WTC11 (cell line): ENCODE measurements around the gene GNAI3. TPM values are rescaled to one million over a fixed set of nuclear protein-coding genes. Genes with fewer than 3 reads are reported as not detected.

Experiments
- ATAC-seq: fragments of 200-7000 bp; cut with Tn5 transposase; 2 replicates; pipeline ENCODE4 v1.10.0; 2021; ENCODE audit warnings: mild to moderate bottlenecking, moderate library complexity
- CTCF ChIA-PET: fragments of 300-600 bp; sonication (Branson Sonifier 250); formaldehyde crosslinking; loops from one replicate; lab custom pipeline; 2021; ENCODE audit warnings: antibody characterized with exemption; lab: Charles Lee
- POLR2A ChIA-PET: fragments of 350-600 bp; sonication (Branson Sonifier 250); formaldehyde crosslinking; loops from one replicate; lab custom pipeline; 2021; ENCODE audit warnings: antibody characterized with exemption; lab: Charles Lee
- DNase-seq: peaks from one replicate; pipeline ENCODE4 v3.0.0; 2021; ENCODE audit warnings: low spot score
- H3K27ac Mint-ChIP-seq: 2 replicates; pipeline ENCODE4 v1.8.0; 2021; ENCODE audit warnings: mixed read lengths
- H3K27me3 Mint-ChIP-seq: 2 replicates; pipeline ENCODE4 v1.8.0; 2021; ENCODE audit warnings: low read depth, mild to moderate bottlenecking, moderate library complexity, mixed read lengths
- H3K36me3 Mint-ChIP-seq: 2 replicates; pipeline ENCODE4 v1.8.0; 2021; ENCODE audit warnings: mixed read lengths
- H3K4me1 Mint-ChIP-seq: 2 replicates; pipeline ENCODE4 v1.8.0; 2022; ENCODE audit warnings: mixed read lengths
- H3K4me3 Mint-ChIP-seq: 2 replicates; pipeline ENCODE4 v1.8.0; 2021; ENCODE audit warnings: mild to moderate bottlenecking, moderate library complexity, mixed read lengths
- H3K9me3 Mint-ChIP-seq: 2 replicates; pipeline ENCODE4 v1.8.0; 2021; ENCODE audit warnings: mixed read lengths
- ARID4B ChIP-seq: sonication (generic); formaldehyde crosslinking; IDR thresholded peaks from 2 replicates; pipeline ENCODE4 v1.8.0; 2023; ENCODE audit warnings: missing genetic modification reagents, mild to moderate bottlenecking, borderline replicate concordance
- CBFB ChIP-seq: sonication (generic); formaldehyde crosslinking; IDR thresholded peaks from 2 replicates; pipeline ENCODE4 v1.8.1; 2022; ENCODE audit warnings: mild to moderate bottlenecking, low read depth, missing genetic modification reagents
- CREB1 ChIP-seq: sonication (generic); formaldehyde crosslinking; IDR thresholded peaks from 2 replicates; pipeline ENCODE4 v1.8.0; 2023; ENCODE audit warnings: mild to moderate bottlenecking, missing genetic modification reagents
- ESRRA ChIP-seq: sonication (generic); formaldehyde crosslinking; IDR thresholded peaks from 2 replicates; pipeline ENCODE4 v1.8.1; 2022; ENCODE audit warnings: mild to moderate bottlenecking, missing genetic modification reagents, borderline replicate concordance
- FOXP1 ChIP-seq: sonication (generic); formaldehyde crosslinking; IDR thresholded peaks from 2 replicates; pipeline ENCODE4 v1.8.0; 2022; ENCODE audit warnings: missing genetic modification reagents, mild to moderate bottlenecking, moderate library complexity, borderline replicate concordance
- GTF2I ChIP-seq: fragments of 250-450 bp; sonication (Bioruptor Pico); conservative IDR thresholded peaks from 2 replicates; pipeline ENCODE4 v1.4.0; 2021; ENCODE audit warnings: mild to moderate bottlenecking
- HMGA2 ChIP-seq: fragments of 250-450 bp; sonication (Bioruptor Pico); IDR thresholded peaks from 2 replicates; pipeline ENCODE4 v1.4.0; 2021; ENCODE audit warnings: mild to moderate bottlenecking, moderate library complexity
- JUN ChIP-seq: sonication (generic); formaldehyde crosslinking; IDR thresholded peaks from 2 replicates; pipeline ENCODE4 v1.8.0; 2023; ENCODE audit warnings: mild to moderate bottlenecking, missing genetic modification reagents
- MYBL2 ChIP-seq: sonication (generic); formaldehyde crosslinking; IDR thresholded peaks from 2 replicates; pipeline ENCODE4 v1.8.1; 2023; ENCODE audit warnings: mild to moderate bottlenecking, moderate library complexity, missing genetic modification reagents
- OVOL2 ChIP-seq: fragments of 250-450 bp; sonication (Bioruptor Pico); IDR thresholded peaks from 2 replicates; pipeline ENCODE4 v1.9.0; 2021; ENCODE audit warnings: mild to moderate bottlenecking, borderline replicate concordance
- SOX15 ChIP-seq: fragments of 250-450 bp; sonication (Bioruptor Pico); IDR thresholded peaks from 2 replicates; pipeline ENCODE4 v1.9.0; 2021; ENCODE audit warnings: mild to moderate bottlenecking
- SP1 ChIP-seq: sonication (generic); formaldehyde crosslinking; conservative IDR thresholded peaks from 2 replicates; pipeline ENCODE4 v1.8.1; 2022; ENCODE audit warnings: missing genetic modification reagents
- USF1 ChIP-seq: sonication (generic); formaldehyde crosslinking; IDR thresholded peaks from 2 replicates; pipeline ENCODE4 v1.8.0; 2022; ENCODE audit warnings: mild to moderate bottlenecking, missing genetic modification reagents
- ZNF281 ChIP-seq: sonication (generic); formaldehyde crosslinking; IDR thresholded peaks from 2 replicates; pipeline ENCODE4 v1.8.0; 2023; ENCODE audit warnings: mild to moderate bottlenecking, missing genetic modification reagents
- ZNF532 ChIP-seq: fragments of 250-450 bp; sonication (Bioruptor Pico); IDR thresholded peaks from 2 replicates; pipeline ENCODE4 v1.9.0; 2021; ENCODE audit warnings: mild to moderate bottlenecking, borderline replicate concordance
- total RNA-seq: library from RNA; stranded (reverse); gene quantifications from 3 replicates; pipeline ENCODE4 v1.2.3, GENCODE V29; 2021
- TF ChIP-seq, protein P1 (sequence below): fragments of 200-600 bp; IDR thresholded peaks from 2 replicates; pipeline ENCODE4 v1.8.0; 2022; ENCODE audit warnings: antibody characterized with exemption
- TF ChIP-seq, protein P2 (sequence below): sonication (generic); formaldehyde crosslinking; IDR thresholded peaks from 2 replicates; pipeline ENCODE4 v1.8.1; 2023; ENCODE audit warnings: mild to moderate bottlenecking, moderate library complexity, missing genetic modification reagents
- TF ChIP-seq, protein P3 (sequence below): fragments of 250-450 bp; sonication (Bioruptor Pico); IDR thresholded peaks from 2 replicates; pipeline ENCODE4 v1.9.0; 2021; ENCODE audit warnings: mild to moderate bottlenecking

Gene GNAI3
- total RNA-seq, 1 experiment from 2014 or later = 7.2 TPM

DNA sequence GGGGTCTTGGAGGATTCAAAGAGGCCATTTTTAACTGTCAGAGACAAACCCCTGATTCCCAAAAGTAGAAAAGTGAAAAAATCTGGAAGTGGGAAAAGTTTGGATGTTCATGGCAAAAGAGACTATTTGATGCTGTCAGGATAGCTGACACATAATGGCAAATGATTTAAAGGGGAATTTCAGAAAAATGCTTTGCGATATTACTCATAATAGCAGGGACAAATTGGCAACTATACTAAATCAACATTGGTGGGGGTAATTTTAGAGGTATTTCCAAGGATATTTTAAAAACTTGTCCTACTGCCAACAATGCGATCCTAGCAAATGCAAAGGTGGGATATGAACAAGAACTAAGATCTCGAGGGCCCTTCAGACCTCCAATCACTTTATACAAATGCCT lies 102.2 kb downstream of the GNAI3 start (continued):
- TF ChIP-seq SOX15 (CRISPR knock-in tag) = no peak
- TF ChIP-seq, protein P1, sequence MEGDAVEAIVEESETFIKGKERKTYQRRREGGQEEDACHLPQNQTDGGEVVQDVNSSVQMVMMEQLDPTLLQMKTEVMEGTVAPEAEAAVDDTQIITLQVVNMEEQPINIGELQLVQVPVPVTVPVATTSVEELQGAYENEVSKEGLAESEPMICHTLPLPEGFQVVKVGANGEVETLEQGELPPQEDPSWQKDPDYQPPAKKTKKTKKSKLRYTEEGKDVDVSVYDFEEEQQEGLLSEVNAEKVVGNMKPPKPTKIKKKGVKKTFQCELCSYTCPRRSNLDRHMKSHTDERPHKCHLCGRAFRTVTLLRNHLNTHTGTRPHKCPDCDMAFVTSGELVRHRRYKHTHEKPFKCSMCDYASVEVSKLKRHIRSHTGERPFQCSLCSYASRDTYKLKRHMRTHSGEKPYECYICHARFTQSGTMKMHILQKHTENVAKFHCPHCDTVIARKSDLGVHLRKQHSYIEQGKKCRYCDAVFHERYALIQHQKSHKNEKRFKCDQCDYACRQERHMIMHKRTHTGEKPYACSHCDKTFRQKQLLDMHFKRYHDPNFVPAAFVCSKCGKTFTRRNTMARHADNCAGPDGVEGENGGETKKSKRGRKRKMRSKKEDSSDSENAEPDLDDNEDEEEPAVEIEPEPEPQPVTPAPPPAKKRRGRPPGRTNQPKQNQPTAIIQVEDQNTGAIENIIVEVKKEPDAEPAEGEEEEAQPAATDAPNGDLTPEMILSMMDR = no peak
- TF ChIP-seq CREB1 (CRISPR knock-in tag) = no peak
- TF ChIP-seq ARID4B (CRISPR knock-in tag) = no peak
- TF ChIP-seq SP1 (CRISPR knock-in tag) = no peak

DNA sequence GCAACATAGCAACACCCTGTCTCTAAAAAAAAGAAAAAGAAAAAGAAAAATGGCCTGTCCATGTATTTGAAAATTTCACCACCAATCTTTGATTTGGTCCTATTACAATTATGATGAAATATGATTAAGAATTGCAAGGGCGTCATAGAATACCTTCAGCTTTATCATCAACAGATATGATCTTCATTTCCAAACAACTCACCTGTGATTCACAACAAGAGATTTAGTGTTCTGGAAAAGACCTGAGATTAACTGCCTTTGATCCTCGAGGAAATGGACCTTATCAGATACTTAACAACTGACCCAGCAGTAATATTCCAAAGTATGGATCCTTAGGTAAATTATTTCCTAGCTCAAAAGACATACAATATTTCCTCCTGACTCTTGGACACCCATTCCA lies 104.0 kb downstream of the GNAI3 start:
- Mint-ChIP-seq H3K4me3 (no peak overlapping the region), H3K27me3 (peaks cover 37% of the 10 kb centered on the region), H3K4me1 (peaks cover 12% of the 10 kb centered on the region), H3K9me3 (no peaks in the 10 kb centered on the region), H3K36me3 (no peaks in the 10 kb centered on the region), H3K27ac (no peak overlapping the region)
- DNase-seq (no peak), ATAC-seq (no peak)
- ChIA-PET POLR2A (no interaction called here), CTCF (interaction anchor here (1.1 to 5.0 kb wide), 4 partner anchors 8 to 120 kb away, joined by 3 to 65 read pairs (median 3); no protein-coding TSS in a partner anchor)
- TF ChIP-seq OVOL2 (CRISPR knock-in tag) (no peak), HMGA2 (no peak), ZNF532 (CRISPR knock-in tag) (no peak), CBFB (CRISPR knock-in tag) (no peak), JUN (CRISPR knock-in tag) (no peak), FOXP1 (CRISPR knock-in tag) (no peak), USF1 (CRISPR knock-in tag) (no peak), GTF2I (CRISPR knock-in tag) (no peak), ESRRA (CRISPR knock-in tag) (no peak), MYBL2 (CRISPR knock-in tag) (no peak), ZNF281 (CRISPR knock-in tag) (no peak)
- TF ChIP-seq, protein P2, sequence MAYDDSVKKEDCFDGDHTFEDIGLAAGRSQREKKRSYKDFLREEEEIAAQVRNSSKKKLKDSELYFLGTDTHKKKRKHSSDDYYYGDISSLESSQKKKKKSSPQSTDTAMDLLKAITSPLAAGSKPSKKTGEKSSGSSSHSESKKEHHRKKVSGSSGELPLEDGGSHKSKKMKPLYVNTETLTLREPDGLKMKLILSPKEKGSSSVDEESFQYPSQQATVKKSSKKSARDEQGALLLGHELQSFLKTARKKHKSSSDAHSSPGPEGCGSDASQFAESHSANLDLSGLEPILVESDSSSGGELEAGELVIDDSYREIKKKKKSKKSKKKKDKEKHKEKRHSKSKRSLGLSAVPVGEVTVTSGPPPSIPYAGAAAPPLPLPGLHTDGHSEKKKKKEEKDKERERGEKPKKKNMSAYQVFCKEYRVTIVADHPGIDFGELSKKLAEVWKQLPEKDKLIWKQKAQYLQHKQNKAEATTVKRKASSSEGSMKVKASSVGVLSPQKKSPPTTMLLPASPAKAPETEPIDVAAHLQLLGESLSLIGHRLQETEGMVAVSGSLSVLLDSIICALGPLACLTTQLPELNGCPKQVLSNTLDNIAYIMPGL (CRISPR knock-in tag) = no peak
- TF ChIP-seq, protein P3, sequence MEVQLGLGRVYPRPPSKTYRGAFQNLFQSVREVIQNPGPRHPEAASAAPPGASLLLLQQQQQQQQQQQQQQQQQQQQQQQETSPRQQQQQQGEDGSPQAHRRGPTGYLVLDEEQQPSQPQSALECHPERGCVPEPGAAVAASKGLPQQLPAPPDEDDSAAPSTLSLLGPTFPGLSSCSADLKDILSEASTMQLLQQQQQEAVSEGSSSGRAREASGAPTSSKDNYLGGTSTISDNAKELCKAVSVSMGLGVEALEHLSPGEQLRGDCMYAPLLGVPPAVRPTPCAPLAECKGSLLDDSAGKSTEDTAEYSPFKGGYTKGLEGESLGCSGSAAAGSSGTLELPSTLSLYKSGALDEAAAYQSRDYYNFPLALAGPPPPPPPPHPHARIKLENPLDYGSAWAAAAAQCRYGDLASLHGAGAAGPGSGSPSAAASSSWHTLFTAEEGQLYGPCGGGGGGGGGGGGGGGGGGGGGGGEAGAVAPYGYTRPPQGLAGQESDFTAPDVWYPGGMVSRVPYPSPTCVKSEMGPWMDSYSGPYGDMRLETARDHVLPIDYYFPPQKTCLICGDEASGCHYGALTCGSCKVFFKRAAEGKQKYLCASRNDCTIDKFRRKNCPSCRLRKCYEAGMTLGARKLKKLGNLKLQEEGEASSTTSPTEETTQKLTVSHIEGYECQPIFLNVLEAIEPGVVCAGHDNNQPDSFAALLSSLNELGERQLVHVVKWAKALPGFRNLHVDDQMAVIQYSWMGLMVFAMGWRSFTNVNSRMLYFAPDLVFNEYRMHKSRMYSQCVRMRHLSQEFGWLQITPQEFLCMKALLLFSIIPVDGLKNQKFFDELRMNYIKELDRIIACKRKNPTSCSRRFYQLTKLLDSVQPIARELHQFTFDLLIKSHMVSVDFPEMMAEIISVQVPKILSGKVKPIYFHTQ (CRISPR knock-in tag) = no peak
